Loucy (cell line): ENCODE measurements around the gene DENND2A.

ENCODE experiments used
- H2AFZ ChIP-seq: fragments of 200-600 bp; sonication (generic); 2 replicates; pipeline ENCODE4 v1.6.0; 2016; ENCODE audit warnings: antibody characterized with exemption, mild to moderate bottlenecking, low read length, moderate library complexity
- H3F3A ChIP-seq: fragments of 200-600 bp; 2 replicates; pipeline ENCODE4 v1.6.0; 2016; ENCODE audit warnings: antibody characterized with exemption, low read depth, mild to moderate bottlenecking
- H3K27me3 ChIP-seq: fragments of 200-600 bp; sonication (generic); 2 replicates; pipeline ENCODE4 v1.6.1; 2014; ENCODE audit warnings: low read length, mild to moderate bottlenecking; ENCODE audit not compliant: insufficient read depth, poor library complexity, severe bottlenecking
- H3K36me3 ChIP-seq: fragments of 200-600 bp; sonication (generic); 2 replicates; pipeline ENCODE4 v1.6.1; 2016; ENCODE audit warnings: low read length; ENCODE audit not compliant: insufficient read depth
- H3K4me1 ChIP-seq: fragments of 200-600 bp; sonication (generic); 2 replicates; pipeline ENCODE4 v1.5.1; 2014; ENCODE audit warnings: low read length, mild to moderate bottlenecking; ENCODE audit not compliant: insufficient read depth, poor library complexity, severe bottlenecking
- H3K4me2 ChIP-seq: fragments of 200-600 bp; sonication (generic); 2 replicates; pipeline ENCODE4 v1.6.0; 2014; ENCODE audit warnings: antibody characterized with exemption, low read length, low read depth, mild to moderate bottlenecking; ENCODE audit not compliant: poor library complexity, severe bottlenecking
- H3K4me3 ChIP-seq: fragments of 200-600 bp; sonication (generic); 2 replicates; pipeline ENCODE4 v1.5.1; 2014; ENCODE audit warnings: low read length, mild to moderate bottlenecking, mixed read lengths; ENCODE audit not compliant: poor library complexity, severe bottlenecking
- H3K79me2 ChIP-seq: fragments of 200-600 bp; sonication (generic); 2 replicates; pipeline ENCODE4 v1.6.1; 2014; ENCODE audit warnings: low read length; ENCODE audit not compliant: insufficient read depth
- H3K9ac ChIP-seq: fragments of 200-600 bp; sonication (generic); 2 replicates; pipeline ENCODE4 v1.6.0; 2014; ENCODE audit warnings: mild to moderate bottlenecking, low read depth, low read length, moderate library complexity; ENCODE audit not compliant: poor library complexity, severe bottlenecking
- H3K9me2 ChIP-seq: fragments of 200-600 bp; sonication (generic); replicated peaks from 2 replicates; pipeline ENCODE4 v1.6.1; 2016; ENCODE audit warnings: low read depth, low read length, mixed read lengths
- H3K9me3 ChIP-seq: fragments of 200-600 bp; sonication (generic); 2 replicates; pipeline ENCODE4 v1.6.1; 2014; ENCODE audit warnings: mild to moderate bottlenecking, antibody characterized with exemption, low read length, low read depth; ENCODE audit not compliant: insufficient read depth
- H4K20me1 ChIP-seq: fragments of 200-600 bp; sonication (generic); 2 replicates; pipeline ENCODE4 v1.6.0; 2014; ENCODE audit warnings: antibody characterized with exemption, low read length, mild to moderate bottlenecking; ENCODE audit not compliant: insufficient read depth, poor library complexity, severe bottlenecking
- CTCF ChIP-seq: fragments of 200-600 bp; sonication (generic); conservative IDR thresholded peaks from 2 replicates; pipeline ENCODE4 v1.5.1; 2014; ENCODE audit warnings: mild to moderate bottlenecking, antibody characterized with exemption, low read length
- EZH2phosphoT487 ChIP-seq: fragments of 200-600 bp; IDR thresholded peaks from 2 replicates; pipeline ENCODE4 v1.6.1; 2018; ENCODE audit warnings: antibody characterized with exemption, mild to moderate bottlenecking, moderate library complexity, borderline replicate concordance

Gene DENND2A

DNA sequence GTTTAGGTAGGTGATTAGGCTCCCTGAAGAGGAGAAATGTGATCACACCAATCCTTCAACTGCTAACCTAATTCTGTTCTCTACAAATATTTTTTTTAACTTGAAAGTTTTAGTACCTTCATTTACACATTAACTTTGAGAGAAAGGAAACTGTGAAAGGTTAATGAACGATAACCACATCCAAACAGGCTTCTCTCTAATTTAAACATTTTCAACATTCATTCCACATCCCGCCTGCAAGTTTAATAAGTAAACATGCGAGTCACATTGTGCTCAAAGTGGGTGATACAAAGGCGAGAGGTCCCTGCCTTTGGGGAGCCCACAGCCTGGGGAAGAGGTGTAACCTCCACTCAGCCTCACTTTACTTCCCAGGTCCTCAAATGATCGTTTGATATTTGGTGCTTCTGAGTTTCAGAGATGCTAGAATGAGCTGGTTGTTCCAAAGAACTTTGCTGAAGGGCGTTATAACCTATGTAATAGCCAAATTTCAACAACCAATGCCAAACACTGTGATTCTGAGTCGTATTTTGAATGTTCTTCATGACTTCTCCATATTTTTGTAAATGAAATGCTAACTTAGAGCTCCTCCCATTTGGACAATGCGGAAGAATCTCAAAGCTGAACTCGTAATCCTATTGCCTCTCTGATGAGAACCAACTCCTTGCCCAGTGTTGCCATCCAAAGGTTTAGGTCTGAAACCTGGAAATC is 47.5 kb downstream of the DENND2A start:
- Histone ChIP-seq H3K9me2 (no peaks in the 10 kb centered on the region), H3K79me2 (no peaks in the 10 kb centered on the region), H3K27me3 (no peaks in the 10 kb centered on the region), H3K36me3 (no peaks in the 10 kb centered on the region), H3K9ac (no peak overlapping the region), H3K4me2 (no peak overlapping the region), H3F3A (no peaks in the 10 kb centered on the region), H3K4me3 (no peak overlapping the region), H2AFZ (no peak overlapping the region), H3K4me1 (peaks cover 6% of the 10 kb centered on the region), H3K9me3 (no peaks in the 10 kb centered on the region), H4K20me1 (no peaks in the 10 kb centered on the region)
- no peak for TF ChIP-seq CTCF
- no peak for TF ChIP-seq EZH2phosphoT487

DNA sequence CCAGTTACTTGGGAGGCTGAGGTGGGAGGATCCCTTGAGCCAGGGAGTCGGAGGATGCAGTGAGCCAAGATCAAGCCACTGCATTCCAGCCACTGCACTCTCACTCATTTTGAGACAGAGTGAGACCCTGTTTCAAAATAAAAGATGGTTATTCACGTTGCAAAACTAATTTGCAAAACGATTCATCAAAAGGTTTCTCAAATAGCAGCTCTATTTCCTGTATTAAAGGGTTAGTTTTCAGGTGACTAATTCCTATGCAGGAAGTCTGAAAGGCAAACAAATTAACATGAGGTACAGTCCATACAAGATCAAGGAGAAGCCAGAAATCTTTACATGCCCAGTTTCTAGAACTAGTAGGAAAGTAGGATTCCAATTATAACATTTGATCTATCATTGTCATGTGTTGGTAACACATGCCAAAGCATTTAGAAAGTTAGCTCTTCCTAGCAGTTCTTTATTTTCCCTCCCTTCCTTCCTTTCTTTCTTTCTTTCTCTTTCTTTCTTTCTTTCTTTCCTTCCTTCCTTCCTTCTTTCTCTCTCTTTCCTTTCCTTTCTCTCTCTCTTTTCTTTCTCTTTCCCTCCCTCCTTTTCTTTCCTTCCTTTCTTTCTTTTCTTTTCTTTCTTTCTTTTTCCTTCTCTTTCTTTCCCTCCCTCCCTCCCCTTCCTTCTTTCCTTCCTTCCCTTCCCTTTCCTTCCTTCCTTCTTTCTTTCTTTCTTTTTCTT is 49.3 kb downstream of the DENND2A start:
- no peaks in the 10 kb centered on the region for H3K36me3 ChIP-seq
- peaks cover 6% of the 10 kb centered on the region for H3K4me1 ChIP-seq
- no peaks in the 10 kb centered on the region for H4K20me1 ChIP-seq
- H2AFZ ChIP-seq = peak overlapping the region; percentile 60
- no peaks in the 10 kb centered on the region for H3K9me2 ChIP-seq
- no peaks in the 10 kb centered on the region for H3F3A ChIP-seq
- no peaks in the 10 kb centered on the region for H3K79me2 ChIP-seq
- H3K9ac ChIP-seq = no peak overlapping the region
- TF ChIP-seq EZH2phosphoT487 (no peak), CTCF (no peak)
- no peak overlapping the region for H3K4me3 ChIP-seq
- H3K4me2 ChIP-seq = peak overlapping the region; percentile 11
- no peaks in the 10 kb centered on the region for H3K9me3 ChIP-seq
- H3K27me3 ChIP-seq = no peaks in the 10 kb centered on the region

DNA sequence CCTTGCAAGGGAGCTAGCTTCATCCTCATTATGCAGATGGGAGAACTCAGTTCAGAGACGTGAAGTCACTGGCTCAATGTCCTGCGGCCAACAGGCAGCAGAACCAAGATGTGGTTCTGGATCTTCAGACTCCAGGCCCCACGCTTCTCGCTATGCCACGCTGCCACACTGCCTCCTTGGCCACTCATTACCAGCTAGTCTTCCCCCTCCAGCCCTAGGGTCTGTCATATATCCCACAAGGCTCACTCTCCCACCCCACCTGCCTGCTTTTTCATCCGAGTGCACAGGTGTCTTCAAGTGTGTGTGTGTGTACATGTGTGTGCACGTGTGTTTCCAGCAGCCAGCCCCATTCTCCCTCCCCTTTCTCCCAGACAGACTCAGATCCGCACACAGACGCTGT is 53.4 kb downstream of the DENND2A start:
- no peak overlapping the region for H3K4me3 ChIP-seq
- H3K4me1 ChIP-seq = no peaks in the 10 kb centered on the region
- no peaks in the 10 kb centered on the region for H3K27me3 ChIP-seq
- H2AFZ ChIP-seq = no peak overlapping the region
- no peaks in the 10 kb centered on the region for H3F3A ChIP-seq
- H3K79me2 ChIP-seq = no peaks in the 10 kb centered on the region
- H4K20me1 ChIP-seq = no peaks in the 10 kb centered on the region
- H3K4me2 ChIP-seq = no peak overlapping the region
- H3K9ac ChIP-seq = no peak overlapping the region
- H3K9me3 ChIP-seq = no peaks in the 10 kb centered on the region
- no peaks in the 10 kb centered on the region for H3K36me3 ChIP-seq
- no peak for TF ChIP-seq EZH2phosphoT487
- TF ChIP-seq CTCF = no peak
- H3K9me2 ChIP-seq = no peaks in the 10 kb centered on the region
